Smooth muscle cell (in vitro differentiated cells): Measurements from ENCODE around the gene GJA8. TPM values are rescaled to one million over a fixed set of nuclear protein-coding genes. Genes with fewer than 3 reads are reported as not detected.

Source experiments
- DNase-seq: peaks from one replicate; lab custom pipeline; 2025; ENCODE audit not compliant: unreplicated experiment; lab: John Stamatoyannopoulos, UW
- H2AFZ ChIP-seq: fragments of 200-600 bp; sonication (generic); 2 replicates; pipeline ENCODE4 v1.6.0; 2016; ENCODE audit warnings: antibody characterized with exemption, low read depth, mild to moderate bottlenecking
- H3F3A ChIP-seq: fragments of 200-600 bp; sonication (generic); 2 replicates; pipeline ENCODE4 v1.6.0; 2017; ENCODE audit warnings: antibody characterized with exemption, low read depth
- H3K27ac ChIP-seq: fragments of 200-600 bp; sonication (generic); 2 replicates; pipeline ENCODE4 v1.5.1; 2016; ENCODE audit warnings: low read depth, mild to moderate bottlenecking
- H3K27me3 ChIP-seq: fragments of 200-600 bp; sonication (generic); 2 replicates; pipeline ENCODE4 v1.6.1; 2016; ENCODE audit warnings: low read depth, mild to moderate bottlenecking
- H3K36me3 ChIP-seq: fragments of 200-600 bp; sonication (generic); 2 replicates; pipeline ENCODE4 v1.5.1; 2016; ENCODE audit warnings: low read depth
- H3K4me1 ChIP-seq: fragments of 200-600 bp; sonication (generic); 2 replicates; pipeline ENCODE4 v1.5.1; 2016; ENCODE audit warnings: low read depth
- H3K4me2 ChIP-seq: fragments of 200-600 bp; sonication (generic); 2 replicates; pipeline ENCODE4 v1.6.0; 2016; ENCODE audit warnings: mild to moderate bottlenecking
- H3K4me3 ChIP-seq: fragments of 200-600 bp; sonication (generic); 2 replicates; pipeline ENCODE4 v1.5.1; 2016; ENCODE audit warnings: mild to moderate bottlenecking
- H3K79me2 ChIP-seq: fragments of 200-600 bp; sonication (generic); 2 replicates; pipeline ENCODE4 v1.6.0; 2016; ENCODE audit warnings: low read depth, mild to moderate bottlenecking
- H3K9ac ChIP-seq: fragments of 200-600 bp; sonication (generic); 2 replicates; pipeline ENCODE4 v1.6.0; 2016; ENCODE audit warnings: low read depth
- H3K9me3 ChIP-seq: fragments of 200-600 bp; sonication (generic); replicated peaks from 2 replicates; pipeline ENCODE4 v1.5.1; 2016; ENCODE audit warnings: low read depth
- H4K20me1 ChIP-seq: fragments of 200-600 bp; sonication (generic); 2 replicates; pipeline ENCODE4 v1.6.0; 2016; ENCODE audit warnings: low read depth
- CTCF ChIP-seq: fragments of 200-600 bp; sonication (generic); IDR thresholded peaks from 2 replicates; pipeline ENCODE4 v1.5.1; 2017; ENCODE audit warnings: borderline replicate concordance, mild to moderate bottlenecking, antibody characterized with exemption; ENCODE audit not compliant: insufficient read depth, poor library complexity, severe bottlenecking
- WGBS: methylation state at CpG from one replicate; pipeline ENCODE4 v1.1.7; 2016; ENCODE audit warnings: low lambda C conversion rate; 5-methylcytosine and 5-hydroxymethylcytosine counted together
- polyA plus RNA-seq: library from polyadenylated mRNA; unstranded; fragments of >200 nt; fragmentation: Nextera tagmentation; extraction: Ambion mirVana; gene quantifications from 2 replicates; pipeline ENCODE4 v1.2.1, GENCODE V29; 2016
- total RNA-seq: library from RNA; depleted of rRNA; stranded (reverse); fragments of >200 nt; gene quantifications from 2 replicates; pipeline ENCODE4 v1.2.3, GENCODE V29; 2014

GJA8 gene
- total and polyA plus RNA-seq, 2 experiments from 2014 or later: not detected

DNA sequence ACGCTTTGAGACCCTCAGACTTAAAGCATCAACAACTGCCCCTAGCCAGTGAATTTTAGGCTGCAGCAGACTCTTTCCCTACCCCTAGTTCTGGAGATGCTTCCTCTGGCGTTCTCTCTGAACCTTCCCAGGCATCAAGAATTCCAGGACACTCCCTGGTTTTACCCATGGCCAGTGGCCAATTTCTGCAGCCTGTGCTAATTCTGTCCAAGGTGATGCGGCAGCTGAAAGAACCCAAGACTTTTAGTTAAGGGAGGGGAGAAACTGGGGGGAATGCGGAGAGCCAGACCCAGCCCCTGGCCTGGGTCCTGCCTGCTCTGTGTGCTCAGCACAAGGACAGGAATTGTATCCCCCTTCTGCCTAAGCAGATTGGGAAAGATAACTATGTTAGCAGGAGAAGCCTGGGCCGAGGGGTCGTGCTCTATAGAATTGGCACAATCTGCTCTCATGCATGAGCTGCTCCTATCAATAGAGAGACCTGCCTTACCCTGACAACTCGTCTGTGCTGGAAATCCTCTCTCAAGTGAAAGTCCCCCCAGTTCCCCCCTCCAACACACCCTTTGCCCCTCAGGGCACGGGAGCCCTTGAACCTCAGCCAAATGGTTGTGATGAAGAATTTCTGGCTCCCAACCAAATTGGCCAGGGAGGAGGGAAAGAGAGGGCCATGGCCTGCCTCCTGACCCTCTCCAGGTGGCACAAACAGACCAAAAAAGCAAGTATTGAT is 5.4 kb upstream of the GJA8 start:
- Histone ChIP-seq H3K36me3 (no peaks in the 10 kb centered on the region), H3K4me1 (peaks cover 5% of the 10 kb centered on the region), H3K79me2 (no peaks in the 10 kb centered on the region), H2AFZ (no peak overlapping the region), H3F3A (no peaks in the 10 kb centered on the region), H3K27ac (no peak overlapping the region), H3K9me3 (no peaks in the 10 kb centered on the region), H3K27me3 (no peaks in the 10 kb centered on the region), H3K4me3 (no peak overlapping the region), H4K20me1 (no peaks in the 10 kb centered on the region), H3K4me2 (no peak overlapping the region), H3K9ac (no peak overlapping the region)
- no peak for DNase-seq
- no peak for TF ChIP-seq CTCF
- WGBS: 85% methylated on average over 8 of the region's 8 CpGs

- H3F3A ChIP-seq: no peaks in the 10 kb centered on the region
- H3K4me2 ChIP-seq: no peak overlapping the region
- H2AFZ ChIP-seq: no peak overlapping the region
- 93% methylated on average over 4 of the region's 4 CpGs for WGBS
- no peak overlapping the region for H3K27ac ChIP-seq
- peaks cover 5% of the 10 kb centered on the region for H3K4me1 ChIP-seq
- H3K79me2 ChIP-seq: no peaks in the 10 kb centered on the region
- H4K20me1 ChIP-seq: no peaks in the 10 kb centered on the region
- H3K4me3 ChIP-seq: no peak overlapping the region
- H3K9me3 ChIP-seq: no peaks in the 10 kb centered on the region
- TF ChIP-seq CTCF: no peak
- H3K9ac ChIP-seq: no peak overlapping the region
- H3K27me3 ChIP-seq: no peaks in the 10 kb centered on the region
- no peaks in the 10 kb centered on the region for H3K36me3 ChIP-seq
- DNase-seq: no peak
These were observed 4.8 kb upstream of the GJA8 start for GRCh38 chr1:147897789-147898188.

GRCh38 chr1:147904726-147905125 is 2.1 kb downstream of the GJA8 start:
- H3K4me2 ChIP-seq: no peak overlapping the region
- no peaks in the 10 kb centered on the region for H3F3A ChIP-seq
- no peaks in the 10 kb centered on the region for H3K27me3 ChIP-seq
- no peaks in the 10 kb centered on the region for H4K20me1 ChIP-seq
- no peaks in the 10 kb centered on the region for H3K9me3 ChIP-seq
- WGBS: 96% methylated on average over 3 of the region's 3 CpGs
- no peaks in the 10 kb centered on the region for H3K36me3 ChIP-seq
- TF ChIP-seq CTCF: no peak
- no peak for DNase-seq
- no peak overlapping the region for H3K4me3 ChIP-seq
- H3K27ac ChIP-seq: no peak overlapping the region
- no peaks in the 10 kb centered on the region for H3K79me2 ChIP-seq
- H3K9ac ChIP-seq: no peak overlapping the region
- no peak overlapping the region for H2AFZ ChIP-seq
- H3K4me1 ChIP-seq: no peaks in the 10 kb centered on the region

DNA sequence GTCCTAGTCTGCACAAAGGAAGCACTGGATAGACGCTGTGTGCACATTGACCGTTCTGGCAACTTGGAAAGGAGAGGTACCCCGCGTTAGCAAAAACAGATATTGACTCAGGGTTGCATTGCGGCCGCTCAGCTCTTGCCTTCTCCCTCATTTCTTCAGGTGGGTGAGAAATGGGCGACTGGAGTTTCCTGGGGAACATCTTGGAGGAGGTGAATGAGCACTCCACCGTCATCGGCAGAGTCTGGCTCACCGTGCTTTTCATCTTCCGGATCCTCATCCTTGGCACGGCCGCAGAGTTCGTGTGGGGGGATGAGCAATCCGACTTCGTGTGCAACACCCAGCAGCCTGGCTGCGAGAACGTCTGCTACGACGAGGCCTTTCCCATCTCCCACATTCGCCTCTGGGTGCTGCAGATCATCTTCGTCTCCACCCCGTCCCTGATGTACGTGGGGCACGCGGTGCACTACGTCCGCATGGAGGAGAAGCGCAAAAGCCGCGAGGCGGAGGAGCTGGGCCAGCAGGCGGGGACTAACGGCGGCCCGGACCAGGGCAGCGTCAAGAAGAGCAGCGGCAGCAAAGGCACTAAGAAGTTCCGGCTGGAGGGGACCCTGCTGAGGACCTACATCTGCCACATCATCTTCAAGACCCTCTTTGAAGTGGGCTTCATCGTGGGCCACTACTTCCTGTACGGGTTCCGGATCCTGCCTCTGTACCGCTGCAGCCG is 5.4 kb downstream of the GJA8 start:
- no peak overlapping the region for H3K4me2 ChIP-seq
- H3K9ac ChIP-seq: no peak overlapping the region
- H3K4me3 ChIP-seq: no peak overlapping the region
- H4K20me1 ChIP-seq: no peaks in the 10 kb centered on the region
- no peaks in the 10 kb centered on the region for H3K79me2 ChIP-seq
- WGBS: 95% methylated on average over 44 of the region's 44 CpGs
- H3F3A ChIP-seq: no peaks in the 10 kb centered on the region
- no peak for TF ChIP-seq CTCF
- H3K27ac ChIP-seq: no peak overlapping the region
- H3K4me1 ChIP-seq: no peaks in the 10 kb centered on the region
- H3K9me3 ChIP-seq: no peaks in the 10 kb centered on the region
- no peak overlapping the region for H2AFZ ChIP-seq
- H3K27me3 ChIP-seq: no peaks in the 10 kb centered on the region
- no peak for DNase-seq
- H3K36me3 ChIP-seq: no peaks in the 10 kb centered on the region
